ENCODE data around the gene ANKFY1.

GRCh38 chr17:4204710-4205173, 59.0 kb downstream of the ANKFY1 start:
- TF ChIP-seq YY1 (IDR thresholded peaks at IDR 0.05; ENCODE audit: insufficient read depth, insufficient read length) (no peak), ZNF274 (IDR thresholded peaks at IDR 0.05; ENCODE audit: low read depth, low read length) (no peak), SUZ12 (IDR thresholded peaks at IDR 0.05; ENCODE audit: extremely low read depth, insufficient read depth, insufficient read length) (no peak)
